GM06990 (cell line): Measurements from ENCODE around the gene PPP1R3C.

ENCODE experiments used
- DNase-seq: peaks from one replicate; pipeline ENCODE4 v3.0.0-alpha.2; 2011; ENCODE audit not compliant: insufficient read length; ENCODE audit errors: extremely low read depth
- H3K27me3 ChIP-seq: replicated peaks from 2 replicates; pipeline ENCODE4 v1.6.0; 2011; ENCODE audit warnings: low read length; ENCODE audit not compliant: control insufficient read depth, insufficient read depth
- H3K36me3 ChIP-seq: 2 replicates; pipeline ENCODE4 v1.5.1; 2011; ENCODE audit warnings: low read length; ENCODE audit not compliant: control insufficient read depth, insufficient read depth
- H3K4me3 ChIP-seq: replicated peaks from 2 replicates; pipeline ENCODE4 v1.5.1; 2011; ENCODE audit warnings: low read depth, mild to moderate bottlenecking, control low read depth, low read length
- TF ChIP-seq, protein P1 (sequence below): IDR thresholded peaks from 2 replicates; pipeline ENCODE4 v1.5.1; 2011; ENCODE audit warnings: low read length, control low read depth, mild to moderate bottlenecking, inconsistent platforms; ENCODE audit not compliant: insufficient read depth, poor library complexity, severe bottlenecking

The PPP1R3C gene

DNA sequence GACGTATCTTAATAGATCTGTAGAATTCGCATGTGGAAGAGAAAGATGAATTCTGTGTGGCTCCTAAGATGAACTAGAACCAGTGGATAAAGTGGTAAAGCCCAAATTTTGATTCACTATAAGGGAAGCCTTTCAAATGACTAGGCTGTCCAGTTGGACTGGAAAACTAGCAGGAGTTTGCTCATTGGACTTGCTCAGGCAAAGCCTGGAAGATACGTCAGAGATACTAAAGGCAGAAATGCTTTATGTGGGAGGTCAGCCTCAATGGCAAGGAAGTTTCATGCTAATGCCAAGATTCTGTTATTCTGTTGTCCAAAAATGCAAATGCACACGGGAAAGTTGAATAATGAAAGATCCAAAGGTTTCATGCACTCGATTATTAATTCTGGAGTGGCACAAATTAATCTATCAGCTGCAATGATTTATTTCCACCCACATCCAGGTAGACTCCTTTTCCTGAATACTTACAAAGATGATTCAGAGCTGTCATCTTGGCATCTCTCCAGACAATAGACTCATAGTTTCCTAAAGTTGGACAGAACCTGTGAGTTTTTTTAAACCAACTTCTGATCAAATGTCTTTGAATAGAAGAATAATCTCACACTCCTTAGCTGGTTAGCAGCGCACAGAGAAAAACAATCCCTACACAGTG is 20.5 kb upstream of the PPP1R3C start:
- no peak for DNase-seq
- TF ChIP-seq, protein P1, sequence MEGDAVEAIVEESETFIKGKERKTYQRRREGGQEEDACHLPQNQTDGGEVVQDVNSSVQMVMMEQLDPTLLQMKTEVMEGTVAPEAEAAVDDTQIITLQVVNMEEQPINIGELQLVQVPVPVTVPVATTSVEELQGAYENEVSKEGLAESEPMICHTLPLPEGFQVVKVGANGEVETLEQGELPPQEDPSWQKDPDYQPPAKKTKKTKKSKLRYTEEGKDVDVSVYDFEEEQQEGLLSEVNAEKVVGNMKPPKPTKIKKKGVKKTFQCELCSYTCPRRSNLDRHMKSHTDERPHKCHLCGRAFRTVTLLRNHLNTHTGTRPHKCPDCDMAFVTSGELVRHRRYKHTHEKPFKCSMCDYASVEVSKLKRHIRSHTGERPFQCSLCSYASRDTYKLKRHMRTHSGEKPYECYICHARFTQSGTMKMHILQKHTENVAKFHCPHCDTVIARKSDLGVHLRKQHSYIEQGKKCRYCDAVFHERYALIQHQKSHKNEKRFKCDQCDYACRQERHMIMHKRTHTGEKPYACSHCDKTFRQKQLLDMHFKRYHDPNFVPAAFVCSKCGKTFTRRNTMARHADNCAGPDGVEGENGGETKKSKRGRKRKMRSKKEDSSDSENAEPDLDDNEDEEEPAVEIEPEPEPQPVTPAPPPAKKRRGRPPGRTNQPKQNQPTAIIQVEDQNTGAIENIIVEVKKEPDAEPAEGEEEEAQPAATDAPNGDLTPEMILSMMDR = no peak
- Histone ChIP-seq H3K27me3 (no peaks in the 10 kb centered on the region; the same call in 1 of the 2 replicates), H3K4me3 (no peak overlapping the region), H3K36me3 (no peaks in the 10 kb centered on the region)

DNA sequence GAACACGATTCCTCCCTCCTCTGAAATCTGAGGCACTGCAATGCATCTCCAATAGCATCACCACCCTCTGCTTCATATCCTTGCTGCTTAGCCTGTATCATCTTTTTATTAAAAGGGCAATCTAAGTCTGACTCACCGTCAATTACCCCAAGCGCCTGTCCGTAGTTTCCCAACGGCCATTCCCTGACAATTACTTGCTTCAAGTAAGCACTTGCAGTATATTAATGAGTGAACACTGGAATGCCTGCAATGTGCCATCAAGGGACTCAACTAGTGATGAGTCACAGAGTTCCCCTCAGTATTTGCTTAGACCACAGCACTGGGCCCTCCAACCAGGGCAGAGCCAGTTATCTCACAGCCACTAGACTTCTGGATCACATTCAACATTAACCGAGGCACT is 19.5 kb upstream of the PPP1R3C start:
- DNase-seq = no peak
- Histone ChIP-seq H3K4me3 (no peak overlapping the region), H3K36me3 (no peaks in the 10 kb centered on the region), H3K27me3 (no peaks in the 10 kb centered on the region; the same call in 1 of the 2 replicates)
- TF ChIP-seq, protein P1 = no peak

DNA sequence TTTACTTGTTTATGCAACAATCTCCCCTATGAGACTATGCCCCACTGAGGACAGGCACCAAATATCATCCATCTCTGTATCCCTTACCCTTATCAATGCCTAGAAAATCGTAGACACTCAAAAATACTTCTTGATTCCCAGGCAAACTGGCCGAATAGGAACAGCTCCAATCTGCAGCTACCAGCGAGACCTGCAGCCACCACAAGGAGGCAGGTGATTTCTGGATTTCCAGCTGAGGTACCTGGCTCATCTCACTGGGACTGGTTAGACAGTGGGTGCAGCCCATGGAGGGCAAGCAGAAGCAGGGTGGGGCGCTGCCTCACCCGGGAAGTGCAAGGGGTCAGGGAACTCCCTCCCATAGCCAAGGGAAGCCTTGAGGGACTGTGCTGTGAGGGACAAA is 10.8 kb upstream of the PPP1R3C start:
- Histone ChIP-seq H3K4me3 (no peak overlapping the region), H3K36me3 (no peaks in the 10 kb centered on the region), H3K27me3 (no peaks in the 10 kb centered on the region)
- TF ChIP-seq, protein P1 = peak; percentile 17
- no peak for DNase-seq

DNA sequence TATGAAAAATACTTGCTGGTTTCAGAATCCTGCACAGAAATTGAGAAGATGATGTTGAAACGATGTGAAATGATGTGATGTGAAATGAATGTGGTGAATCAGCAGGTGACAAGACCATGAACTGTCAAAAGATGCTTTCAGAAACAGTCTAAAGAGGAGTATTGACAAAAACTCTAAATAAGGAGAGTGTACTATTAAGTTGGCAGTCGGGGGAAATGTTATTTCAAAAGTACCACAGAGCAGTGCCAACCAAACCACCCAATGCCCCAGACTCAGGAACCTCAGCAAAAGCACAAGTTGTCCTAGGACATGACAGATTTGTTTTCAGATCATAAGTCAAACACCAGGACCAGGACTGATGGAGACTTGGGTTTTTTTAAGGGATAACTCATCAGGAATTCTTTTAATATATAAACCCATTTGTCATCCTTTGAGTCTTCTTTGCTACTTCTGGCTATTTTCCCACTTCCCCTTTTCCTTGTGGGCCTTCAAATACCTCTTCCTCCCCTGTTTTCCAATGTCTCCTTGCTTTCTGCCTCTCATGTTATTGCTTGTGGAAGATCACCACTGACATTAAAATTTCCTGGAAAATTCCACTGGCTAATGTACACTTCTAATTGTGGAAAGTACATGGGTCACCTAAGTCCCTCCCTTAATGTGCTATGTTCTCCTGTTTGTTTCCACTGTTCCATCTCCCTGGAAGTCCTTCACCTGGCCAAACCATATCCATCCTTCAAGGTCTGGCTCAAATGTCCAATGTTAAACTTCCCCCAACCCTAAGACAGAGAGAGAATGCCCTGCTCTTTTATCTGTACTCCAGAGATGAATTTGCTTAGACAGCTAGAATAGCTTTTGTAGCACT is 10.2 kb upstream of the PPP1R3C start:
- TF ChIP-seq, protein P1 = no peak
- H3K4me3 ChIP-seq = no peak overlapping the region
- no peaks in the 10 kb centered on the region for H3K27me3 ChIP-seq
- no peaks in the 10 kb centered on the region for H3K36me3 ChIP-seq
- no peak for DNase-seq

DNA sequence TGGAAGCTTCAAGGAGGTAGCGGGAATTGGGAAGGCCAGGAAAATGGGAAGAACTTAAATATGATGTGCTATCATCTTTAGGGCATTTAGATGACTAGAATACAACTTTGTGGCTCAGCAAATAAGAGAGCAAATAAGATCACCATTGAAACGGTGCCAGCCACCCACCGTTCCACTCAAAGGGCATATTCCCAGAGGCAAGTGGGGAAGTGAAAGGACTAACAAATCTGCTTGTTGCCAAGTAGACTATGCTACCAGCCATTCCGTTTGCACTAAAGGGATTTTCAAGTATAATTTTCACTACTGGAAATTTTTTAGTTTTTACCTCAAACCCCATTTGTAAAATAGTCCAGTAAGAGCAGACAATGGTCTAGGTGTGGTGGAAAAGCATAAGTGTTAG is 4.0 kb upstream of the PPP1R3C start:
- H3K36me3 ChIP-seq = no peaks in the 10 kb centered on the region
- peaks cover 3% of the 10 kb centered on the region for H3K27me3 ChIP-seq
- H3K4me3 ChIP-seq = no peak overlapping the region
- no peak for DNase-seq
- TF ChIP-seq, protein P1 = no peak
